PC-9 (cell line): ENCODE data around the gene FOXP2. TPM values are rescaled to one million over a fixed set of nuclear protein-coding genes. Genes with fewer than 3 reads are reported as not detected.

ENCODE experiments used
- BruUV-seq: library from RNA; stranded (reverse); fragments of 400-500 nt; replicated peaks from 2 replicates; lab custom pipeline; 2021; lab: Mats Ljungman, UMichigan
- CTCF ChIA-PET: fragments of 300-600 bp; sonication (Branson Sonifier 250); formaldehyde crosslinking; loops from one replicate; lab custom pipeline; 2022; ENCODE audit warnings: antibody characterized with exemption; lab: Charles Lee
- POLR2A ChIA-PET: fragments of 300-600 bp; sonication (Branson Sonifier 250); formaldehyde crosslinking; loops from one replicate; lab custom pipeline; 2022; ENCODE audit warnings: antibody characterized with exemption; ENCODE audit not compliant: unreplicated experiment; lab: Charles Lee
- DNase-seq, 2 experiments: peaks; one replicate each; pipeline versions ENCODE4 v3.0.0 to v3.0.0-alpha.2; 2015 to 2022; ENCODE audit warnings: mixed read lengths in 1 of 2
- H2AFZ ChIP-seq: fragments of 200-600 bp; sonication (generic); 2 replicates; pipeline ENCODE4 v1.8.1; 2017; ENCODE audit warnings: antibody characterized with exemption
- H3F3A ChIP-seq: fragments of 200-600 bp; sonication (generic); 2 replicates; pipeline ENCODE4 v1.8.1; 2017; ENCODE audit warnings: antibody characterized with exemption, mild to moderate bottlenecking, low read depth; ENCODE audit not compliant: insufficient read depth
- H3K27ac ChIP-seq: fragments of 200-600 bp; sonication (generic); 2 replicates; pipeline ENCODE4 v1.6.1; 2016; ENCODE audit warnings: mixed run types
- H3K27me3 ChIP-seq: fragments of 200-600 bp; sonication (generic); 2 replicates; pipeline ENCODE4 v1.6.1; 2016; ENCODE audit warnings: low read depth, mixed run types; ENCODE audit not compliant: insufficient read depth
- H3K36me3 ChIP-seq: fragments of 200-600 bp; sonication (generic); 2 replicates; pipeline ENCODE4 v1.6.1; 2016; ENCODE audit warnings: low read depth, mixed run types
- H3K4me1 ChIP-seq: fragments of 200-600 bp; sonication (generic); replicated peaks from 2 replicates; pipeline ENCODE4 v1.6.1; 2016; ENCODE audit warnings: mixed run types; ENCODE audit not compliant: insufficient read depth
- H3K4me2 ChIP-seq: fragments of 200-600 bp; sonication (generic); 2 replicates; pipeline ENCODE4 v1.6.1; 2017; ENCODE audit warnings: mixed run types
- H3K4me3 ChIP-seq: fragments of 200-600 bp; sonication (generic); 2 replicates; pipeline ENCODE4 v1.6.1; 2016; ENCODE audit warnings: mixed run types
- H3K79me2 ChIP-seq: fragments of 200-600 bp; sonication (generic); 2 replicates; pipeline ENCODE4 v1.6.1; 2017; ENCODE audit warnings: low read depth, mixed run types
- H3K9me2 ChIP-seq: fragments of 200-600 bp; sonication (generic); 2 replicates; pipeline ENCODE4 v1.8.1; 2017; ENCODE audit warnings: mild to moderate bottlenecking; ENCODE audit not compliant: insufficient read depth
- H3K9me3 ChIP-seq: fragments of 200-600 bp; sonication (generic); 2 replicates; pipeline ENCODE4 v1.8.1; 2016; ENCODE audit warnings: low read depth; ENCODE audit not compliant: insufficient read depth
- H4K20me1 ChIP-seq: fragments of 200-600 bp; sonication (generic); 2 replicates; pipeline ENCODE4 v1.8.1; 2017; ENCODE audit not compliant: insufficient read depth
- CTCF ChIP-seq: fragments of 200-600 bp; sonication (generic); conservative IDR thresholded peaks from 2 replicates; pipeline ENCODE4 v1.6.1; 2017; ENCODE audit warnings: mixed run types, antibody characterized with exemption, mild to moderate bottlenecking, moderate library complexity
- EZH2 ChIP-seq: fragments of 200-600 bp; sonication (generic); IDR thresholded peaks from 2 replicates; pipeline ENCODE4 v1.8.0; 2017; ENCODE audit warnings: antibody characterized with exemption, low read depth
- intact Hi-C: fragments of 100-400 bp; cut with micrococcal nuclease; formaldehyde crosslinking; loops from one replicate; pipeline ENCODE4 v1.10.0; 2022; ENCODE audit not compliant: unreplicated experiment
- total RNA-seq: library from RNA; stranded (reverse); gene quantifications from 2 replicates; pipeline ENCODE4 v1.2.3, GENCODE V29; 2021

The FOXP2 gene
- total RNA-seq, 1 experiment from 2014 or later, result 1.2 TPM

GRCh38 chr7:114687238-114687637, 272.6 kb downstream of the FOXP2 start:
- Histone ChIP-seq H3K4me1 (no peaks in the 10 kb centered on the region), H3K9me2 (no peaks in the 10 kb centered on the region), H3K4me2 (no peak overlapping the region), H3K79me2 (no peaks in the 10 kb centered on the region), H3K27ac (no peak overlapping the region), H3K36me3 (no peaks in the 10 kb centered on the region), H2AFZ (no peak overlapping the region), H3F3A (no peaks in the 10 kb centered on the region), H3K27me3 (no peaks in the 10 kb centered on the region), H3K9me3 (0 out of 2 replicates have a peak, but pooled peaks cover 7% of the 10 kb centered on the region), H4K20me1 (no peaks in the 10 kb centered on the region), H3K4me3 (no peak overlapping the region)
- BruUV-seq, result no TSS peak
- CTCF ChIA-PET, result no interaction called here
- DNase-seq, result no peak
- intact Hi-C loops, result no loop called here
- TF ChIP-seq CTCF (no peak), EZH2 (no peak)
- POLR2A ChIA-PET, result no interaction called here

- Histone ChIP-seq H3K9me2 (no peaks in the 10 kb centered on the region), H3K79me2 (no peaks in the 10 kb centered on the region), H3K9me3 (0 out of 2 replicates have a peak, but pooled peaks cover 7% of the 10 kb centered on the region), H2AFZ (no peak overlapping the region), H3K4me3 (no peak overlapping the region), H3K4me1 (no peaks in the 10 kb centered on the region), H3K4me2 (no peak overlapping the region), H3F3A (no peaks in the 10 kb centered on the region), H3K27ac (no peak overlapping the region), H3K27me3 (no peaks in the 10 kb centered on the region), H4K20me1 (no peaks in the 10 kb centered on the region), H3K36me3 (no peaks in the 10 kb centered on the region)
- BruUV-seq, result no TSS peak
- CTCF ChIA-PET, result no interaction called here
- POLR2A ChIA-PET, result no interaction called here
- intact Hi-C loops, result no loop called here
- no peak for TF ChIP-seq CTCF
- TF ChIP-seq EZH2, result no peak
- no peak for DNase-seq
Measured at GRCh38 chr7:114688443-114689055, 273.9 kb downstream of the FOXP2 start.

DNA sequence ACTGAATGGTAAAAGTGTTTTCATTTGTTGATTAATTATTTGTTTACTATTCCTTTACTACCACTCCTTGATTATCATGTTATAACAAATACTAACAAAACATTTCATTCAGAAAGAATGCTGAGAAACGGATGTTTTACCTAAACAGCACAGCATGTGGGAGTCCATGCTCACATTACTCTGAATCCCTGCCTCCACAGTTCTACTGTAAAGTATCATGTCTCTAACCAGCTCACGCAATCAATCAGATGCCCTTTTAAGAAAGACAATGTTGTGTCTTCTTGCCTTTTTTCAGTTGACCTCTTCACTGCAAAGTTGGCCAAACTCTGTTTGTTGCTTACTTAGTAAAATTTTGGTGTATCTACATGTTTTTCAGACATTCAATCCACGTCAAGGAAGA, 274.8 kb downstream of the FOXP2 start:
- intact Hi-C loops, result no loop called here
- no peaks in the 10 kb centered on the region for H3F3A ChIP-seq
- H3K9me3 ChIP-seq, result 0 out of 2 replicates have a peak, but pooled peaks cover 7% of the 10 kb centered on the region
- DNase-seq, result no peak
- ChIA-PET CTCF (no interaction called here), POLR2A (no interaction called here)
- no peaks in the 10 kb centered on the region for H3K4me1 ChIP-seq
- H3K27ac ChIP-seq, result no peak overlapping the region
- TF ChIP-seq EZH2, result no peak
- TF ChIP-seq CTCF, result no peak
- no peak overlapping the region for H2AFZ ChIP-seq
- no peaks in the 10 kb centered on the region for H3K36me3 ChIP-seq
- no peaks in the 10 kb centered on the region for H3K9me2 ChIP-seq
- H3K79me2 ChIP-seq, result no peaks in the 10 kb centered on the region
- no TSS peak for BruUV-seq
- no peaks in the 10 kb centered on the region for H3K27me3 ChIP-seq
- no peaks in the 10 kb centered on the region for H4K20me1 ChIP-seq
- H3K4me2 ChIP-seq, result no peak overlapping the region
- no peak overlapping the region for H3K4me3 ChIP-seq
